Measurements from ENCODE around the gene ITPRID2.

DNA sequence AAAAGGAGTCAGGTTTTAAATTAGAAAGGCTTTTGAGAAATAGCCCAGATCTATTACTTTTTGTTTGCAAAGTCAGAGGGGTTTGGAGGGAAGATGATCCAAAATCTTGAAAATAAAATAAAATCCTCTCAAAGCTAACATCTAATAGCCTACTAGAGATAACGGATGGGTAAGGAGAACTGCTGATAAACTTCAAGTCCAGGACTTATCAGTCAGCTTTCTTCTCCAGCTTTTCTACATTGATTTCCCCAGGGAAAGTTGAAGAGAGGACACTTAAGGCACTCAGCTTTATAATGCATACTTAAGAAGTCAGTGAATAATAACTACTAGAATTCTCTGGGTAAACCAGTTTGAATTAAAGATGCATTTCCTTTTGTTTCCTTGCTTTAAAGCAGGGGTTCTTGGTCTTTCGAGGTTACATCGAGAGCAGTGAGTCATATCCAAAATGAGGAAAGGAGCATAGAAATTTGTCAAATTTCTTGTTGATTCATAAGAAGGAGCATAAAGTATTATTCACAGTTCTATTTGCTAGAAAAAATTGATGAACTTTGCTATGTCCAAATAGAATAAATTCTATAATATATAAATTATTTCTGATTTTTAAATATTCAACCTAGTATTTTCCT, 43.2 kb upstream of the ITPRID2 start:
- no peak for TF ChIP-seq POLR2A (IDR thresholded peaks at IDR 0.05)
- TF ChIP-seq, protein P1, sequence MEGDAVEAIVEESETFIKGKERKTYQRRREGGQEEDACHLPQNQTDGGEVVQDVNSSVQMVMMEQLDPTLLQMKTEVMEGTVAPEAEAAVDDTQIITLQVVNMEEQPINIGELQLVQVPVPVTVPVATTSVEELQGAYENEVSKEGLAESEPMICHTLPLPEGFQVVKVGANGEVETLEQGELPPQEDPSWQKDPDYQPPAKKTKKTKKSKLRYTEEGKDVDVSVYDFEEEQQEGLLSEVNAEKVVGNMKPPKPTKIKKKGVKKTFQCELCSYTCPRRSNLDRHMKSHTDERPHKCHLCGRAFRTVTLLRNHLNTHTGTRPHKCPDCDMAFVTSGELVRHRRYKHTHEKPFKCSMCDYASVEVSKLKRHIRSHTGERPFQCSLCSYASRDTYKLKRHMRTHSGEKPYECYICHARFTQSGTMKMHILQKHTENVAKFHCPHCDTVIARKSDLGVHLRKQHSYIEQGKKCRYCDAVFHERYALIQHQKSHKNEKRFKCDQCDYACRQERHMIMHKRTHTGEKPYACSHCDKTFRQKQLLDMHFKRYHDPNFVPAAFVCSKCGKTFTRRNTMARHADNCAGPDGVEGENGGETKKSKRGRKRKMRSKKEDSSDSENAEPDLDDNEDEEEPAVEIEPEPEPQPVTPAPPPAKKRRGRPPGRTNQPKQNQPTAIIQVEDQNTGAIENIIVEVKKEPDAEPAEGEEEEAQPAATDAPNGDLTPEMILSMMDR (IDR thresholded peaks at IDR 0.05) = no peak

Data from testis (tissue), 2 donors.